LoVo (cell line): ENCODE results near the gene NFIA.
"Not testable (repeated sequence)": the region's sequence is repeated elsewhere in the genome, so short reads cannot be mapped to it uniquely, and the experiment has no call there.

Source experiments
- DNase-seq: peaks from one replicate; pipeline ENCODE4 v3.0.0-alpha.2; 2016; ENCODE audit warnings: low spot score

Gene NFIA

GRCh38 chr1:61273167-61273705 is 190.9 kb downstream of the NFIA start:
- DNase-seq: no peak

- DNase-seq: no peak
Observed at GRCh38 chr1:61273861-61274260, 191.5 kb downstream of the NFIA start.

DNA sequence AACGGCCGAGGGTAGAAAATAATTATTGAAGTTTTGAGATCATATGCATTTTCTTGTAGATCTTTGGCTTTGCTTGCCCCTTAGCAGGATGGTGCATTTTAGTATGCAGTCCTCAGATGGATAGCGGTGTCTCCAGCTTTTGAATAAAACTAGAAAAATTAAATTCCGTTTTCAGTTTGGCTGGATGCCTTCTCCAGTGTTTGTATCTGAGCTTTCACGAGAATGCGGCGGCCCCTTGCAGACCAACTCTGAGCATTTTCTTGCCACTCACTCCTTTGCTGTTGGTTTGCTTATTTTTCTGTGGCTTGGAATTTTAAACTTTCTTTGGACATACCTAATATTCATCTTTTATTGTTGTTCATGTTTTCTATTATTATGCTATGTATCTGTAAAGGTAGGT is 192.6 kb downstream of the NFIA start:
- no peak for DNase-seq

DNA sequence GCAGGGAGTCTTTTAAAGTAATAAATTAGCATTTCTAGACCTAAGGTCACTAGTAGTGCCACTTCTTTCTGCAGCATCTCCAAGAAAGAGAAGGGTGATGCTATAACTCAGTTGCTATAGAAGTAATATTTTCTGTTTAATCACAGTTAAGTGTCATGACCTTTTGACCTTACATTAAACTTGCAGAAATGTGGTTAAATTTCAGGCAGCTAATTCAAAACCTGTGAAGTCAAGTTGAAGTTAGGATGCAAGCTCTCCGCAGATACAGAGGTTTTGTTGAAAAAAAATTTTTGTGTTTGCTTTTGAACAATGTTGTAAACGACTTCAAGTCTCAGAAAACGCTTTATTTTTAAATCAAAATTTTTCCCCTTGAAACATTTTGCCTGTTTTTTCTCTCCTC is 193.9 kb downstream of the NFIA start:
- DNase-seq: no peak

DNA sequence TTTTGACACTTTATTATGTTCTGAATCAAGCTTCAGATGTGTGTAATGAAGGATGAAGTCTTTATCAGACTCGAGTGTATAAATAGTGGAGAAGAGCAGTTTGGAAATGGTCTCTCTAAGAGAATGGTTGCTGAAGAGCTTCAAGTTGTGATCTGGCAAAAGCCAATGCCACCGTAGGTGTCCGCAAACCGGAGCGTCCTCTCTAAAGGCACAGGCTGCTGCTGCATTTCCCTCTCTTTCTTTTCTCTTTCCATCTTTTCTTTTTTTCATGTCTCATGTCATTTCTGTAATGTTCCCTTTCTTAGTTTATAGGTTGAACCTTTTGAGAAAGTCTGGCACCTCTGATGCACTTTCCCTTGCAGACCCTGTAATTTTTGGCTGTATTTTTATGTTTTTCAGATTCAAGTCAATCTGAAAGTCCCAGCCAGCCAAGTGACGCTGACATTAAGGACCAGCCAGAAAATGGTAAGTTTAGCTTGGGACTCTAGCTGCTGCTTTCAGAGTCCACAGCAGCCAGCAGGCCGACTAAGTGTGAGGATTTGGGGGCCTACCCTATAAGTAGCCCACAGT is 194.8 kb downstream of the NFIA start:
- no peak for DNase-seq

DNA sequence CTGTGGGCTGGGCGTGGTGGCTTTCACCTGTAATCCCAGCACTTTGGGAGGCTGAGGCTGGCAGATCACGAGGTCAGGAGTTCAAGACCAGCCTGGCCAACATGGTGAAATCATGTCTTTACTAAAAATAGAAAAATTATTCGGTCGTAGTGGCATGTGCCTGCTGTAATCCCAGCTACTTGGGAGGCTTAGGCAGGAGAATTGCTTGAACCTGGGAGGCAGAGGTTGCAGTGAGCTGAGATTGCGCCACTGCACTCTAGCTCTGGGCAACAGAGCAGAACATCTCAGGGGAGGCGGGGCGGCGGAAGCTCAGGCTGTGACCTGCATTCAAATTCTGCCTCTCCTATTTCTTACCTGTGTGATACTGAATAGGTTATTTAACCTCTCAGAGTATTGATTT is 196.1 kb downstream of the NFIA start:
- not testable (repeated sequence) for DNase-seq

DNA sequence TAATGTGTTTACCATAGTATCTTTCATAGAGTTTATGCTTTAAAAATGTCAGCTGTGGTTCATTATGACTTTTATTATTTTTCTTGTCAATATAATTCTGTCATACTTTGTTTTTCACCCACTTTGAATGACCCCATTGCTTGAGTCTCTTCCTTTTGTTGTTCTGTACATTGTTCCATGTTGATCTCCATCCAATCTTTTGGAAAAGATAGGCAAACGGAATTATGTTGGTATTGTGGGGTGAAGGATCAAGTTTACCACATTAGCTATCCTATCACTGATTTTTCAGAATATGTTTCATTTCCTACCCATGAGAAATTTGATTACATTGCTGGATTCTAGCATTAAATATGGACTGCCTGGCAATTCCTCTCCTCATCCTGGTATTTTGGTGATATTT is 196.6 kb downstream of the NFIA start:
- DNase-seq: no peak

GRCh38 chr1:61279570-61279969 is 197.2 kb downstream of the NFIA start:
- DNase-seq: no peak

- DNase-seq: no peak
Observed at GRCh38 chr1:61280452-61280851, 198.1 kb downstream of the NFIA start.

GRCh38 chr1:61282387-61282786 is 200.0 kb downstream of the NFIA start:
- DNase-seq: no peak

DNA sequence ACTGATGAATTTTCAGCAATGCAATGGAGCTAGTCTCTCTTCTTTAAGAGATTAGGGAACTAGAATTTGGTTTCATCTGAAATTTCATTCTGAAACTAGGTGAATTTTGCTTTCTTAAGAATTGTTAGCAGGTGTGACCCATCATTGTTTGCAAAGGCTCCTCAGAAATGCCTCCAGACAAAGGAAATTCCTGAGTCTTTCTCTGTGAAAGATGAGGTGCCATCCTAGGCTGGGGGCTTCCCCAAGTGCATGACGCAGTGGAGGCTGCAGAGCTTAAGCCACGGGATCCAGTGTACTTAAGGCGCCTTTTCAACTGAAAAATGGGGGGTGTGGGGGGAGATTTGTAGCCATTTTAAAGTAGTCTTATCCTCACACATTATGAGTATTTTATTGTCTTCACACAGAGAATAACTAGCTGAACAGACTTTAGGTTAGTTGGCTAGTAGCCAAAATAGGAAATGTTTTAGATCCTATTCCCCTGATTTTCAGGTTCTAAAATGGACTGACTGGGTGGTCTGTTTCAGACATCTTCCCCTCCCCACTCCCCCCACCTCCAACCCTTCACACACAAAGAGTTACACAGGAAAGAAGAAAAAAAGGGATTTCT is 202.0 kb downstream of the NFIA start:
- DNase-seq: no peak

DNA sequence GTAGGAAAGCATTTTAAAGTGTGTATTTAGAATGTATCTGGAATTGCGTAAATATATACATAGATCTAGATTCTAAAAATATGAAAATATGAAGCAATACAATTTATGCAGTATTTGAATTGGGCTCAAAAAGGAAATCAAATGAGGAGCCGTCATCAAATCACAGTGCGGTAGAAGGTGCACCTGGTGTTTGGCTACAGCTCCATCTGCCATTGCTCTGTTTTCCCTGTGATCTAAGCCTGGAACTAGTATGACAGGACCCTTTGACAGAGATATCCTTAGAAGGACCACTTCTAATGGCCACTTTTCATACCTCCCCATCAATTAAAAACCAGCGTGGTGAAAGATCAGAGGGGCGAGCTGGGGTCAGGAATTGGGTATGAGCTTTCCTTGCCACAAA is 202.6 kb downstream of the NFIA start:
- no peak for DNase-seq

DNA sequence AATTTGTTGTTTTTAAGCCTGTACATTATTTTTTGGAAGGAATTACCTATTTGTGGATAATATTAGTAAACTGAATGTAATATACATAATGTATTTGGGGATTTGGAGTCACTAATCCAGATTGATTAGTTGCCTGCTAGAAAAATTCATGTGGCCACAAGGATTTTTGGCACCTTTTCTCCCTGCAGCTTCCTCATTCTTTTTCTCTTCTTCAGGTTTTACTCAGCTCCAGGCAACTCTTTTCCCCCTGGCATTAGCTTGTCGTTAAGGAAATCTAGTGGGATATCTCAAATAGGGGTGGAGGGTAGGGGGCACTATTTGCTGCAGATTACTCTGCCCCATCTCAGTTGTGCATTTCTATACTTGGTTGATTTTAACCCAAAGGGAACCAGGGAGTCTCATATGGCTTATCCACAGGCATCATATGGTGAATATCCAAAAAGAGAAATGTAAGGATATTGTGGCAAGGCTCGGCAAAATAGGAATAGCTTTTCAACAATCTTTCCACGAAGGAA is 203.1 kb downstream of the NFIA start:
- no peak for DNase-seq

GRCh38 chr1:61287014-61287413 is 204.7 kb downstream of the NFIA start:
- DNase-seq: no peak

GRCh38 chr1:61287734-61288133 is 205.4 kb downstream of the NFIA start:
- no peak for DNase-seq

GRCh38 chr1:61289232-61290098 is 207.1 kb downstream of the NFIA start:
- no peak for DNase-seq

GRCh38 chr1:61290525-61290924 is 208.2 kb downstream of the NFIA start:
- no peak for DNase-seq

DNA sequence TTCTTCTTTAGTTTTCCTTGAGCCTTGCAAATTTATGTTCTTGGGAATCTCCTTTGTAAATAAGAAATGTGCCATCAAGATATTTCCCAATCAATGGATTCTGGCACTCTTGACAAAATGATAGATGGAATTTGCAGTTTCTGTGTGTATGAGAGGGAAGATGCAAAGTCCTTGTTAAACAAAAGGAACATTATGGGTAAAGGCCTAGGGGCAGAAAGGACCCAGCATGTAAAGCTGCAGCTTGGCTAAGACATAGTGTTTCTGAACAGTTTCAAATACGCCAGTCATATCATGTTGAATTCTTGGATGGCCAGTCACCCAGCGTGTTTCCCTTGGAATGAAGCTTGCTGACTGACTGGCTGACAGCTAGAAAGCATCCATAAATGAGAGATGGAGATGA is 210.8 kb downstream of the NFIA start:
- DNase-seq: no peak

DNA sequence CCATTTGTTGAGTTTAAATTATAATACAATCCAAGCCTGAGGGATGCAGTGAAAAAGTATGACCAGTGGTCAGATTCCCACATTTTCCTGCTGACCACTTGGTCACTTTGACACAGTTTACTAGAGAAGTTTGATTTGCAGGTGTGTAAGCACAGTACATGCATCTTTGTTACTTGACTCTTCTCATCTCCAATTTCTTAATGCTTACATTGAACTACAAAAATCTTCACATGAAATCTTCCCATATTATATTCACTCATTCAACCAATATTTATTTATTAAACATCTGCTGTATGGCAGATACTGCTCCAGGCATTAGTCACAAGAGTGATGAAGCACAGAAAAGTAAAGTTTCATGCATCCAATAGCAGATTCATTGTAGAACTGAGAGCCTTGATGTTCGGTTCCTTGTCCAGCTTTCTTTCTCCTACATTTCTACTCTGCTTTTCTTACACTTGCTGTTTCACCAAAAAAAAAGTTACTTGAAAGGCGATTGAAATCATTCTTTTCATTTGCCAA is 211.7 kb downstream of the NFIA start:
- no peak for DNase-seq

DNA sequence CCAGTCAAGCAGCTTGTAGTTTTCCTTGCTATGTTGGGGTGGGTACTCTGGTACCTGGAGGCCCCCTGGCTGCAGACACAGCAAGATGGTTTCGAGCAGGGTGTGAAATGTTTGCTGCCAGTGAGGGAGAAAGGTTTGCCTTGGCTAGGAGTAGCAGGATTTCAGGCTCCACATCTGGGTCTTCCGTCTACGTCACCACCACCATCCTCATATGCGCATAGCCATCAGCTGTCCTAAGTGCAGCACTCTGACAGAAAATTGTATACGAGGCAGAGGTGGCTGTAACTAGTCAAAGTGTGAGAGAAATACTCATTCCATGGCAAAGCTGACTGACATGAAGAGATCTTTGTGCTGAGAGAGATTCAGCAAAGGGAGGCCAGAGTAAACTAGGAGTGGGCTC is 212.6 kb downstream of the NFIA start:
- DNase-seq: no peak

GRCh38 chr1:61295818-61296537 is 213.6 kb downstream of the NFIA start:
- no peak for DNase-seq

DNA sequence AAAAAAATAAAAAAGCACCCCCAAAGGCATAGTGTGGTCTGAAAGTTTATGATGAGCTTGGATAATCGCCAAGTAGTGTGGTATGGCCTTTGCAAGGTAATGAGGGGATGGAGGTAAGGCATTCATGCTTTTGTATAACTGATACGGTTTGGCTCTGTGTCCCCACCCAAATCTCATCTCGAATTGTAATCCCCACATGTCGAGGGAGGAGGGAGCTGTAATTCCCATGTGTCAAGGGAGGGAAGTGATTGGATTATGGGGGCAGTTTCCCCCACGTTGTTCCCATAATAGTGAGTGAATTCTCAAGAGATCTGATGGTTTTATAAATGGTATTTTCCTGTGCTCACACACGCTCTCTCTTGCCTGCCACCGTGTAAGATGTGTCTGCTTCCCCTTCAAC is 215.5 kb downstream of the NFIA start:
- no peak for DNase-seq
